Measurements from ENCODE around the gene PCDHB1. TPM values are rescaled to one million over a fixed set of nuclear protein-coding genes. Genes with fewer than 3 reads are reported as not detected.

The PCDHB1 gene
- total RNA-seq, 4 donors from 2014 or later, result 0.21 TPM; not detected in 3

DNA sequence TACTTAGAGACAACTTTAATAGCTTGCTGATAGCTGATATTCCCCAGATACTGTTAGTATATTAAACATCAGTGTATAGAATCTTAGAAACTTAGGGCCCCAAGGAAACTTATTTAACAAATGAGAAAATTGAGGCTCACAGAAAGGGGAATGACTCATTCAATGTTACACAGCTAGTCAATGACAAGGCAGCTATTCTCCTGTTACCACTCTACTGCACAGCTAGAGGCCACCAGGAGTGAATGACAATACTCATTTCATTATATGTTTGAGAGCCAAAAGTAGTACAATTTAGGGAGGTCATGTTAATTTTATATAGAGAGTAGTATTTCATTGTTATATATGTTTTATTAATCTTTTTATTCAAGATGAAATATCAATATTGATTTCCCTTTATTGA, 33.2 kb upstream of the PCDHB1 start:
- no peak overlapping the region for H3K27ac ChIP-seq
- no peaks in the 10 kb centered on the region for H3K27me3 ChIP-seq
- no peaks in the 10 kb centered on the region for H3K36me3 ChIP-seq
- no peaks in the 10 kb centered on the region for H3K4me1 ChIP-seq
- TF ChIP-seq, protein P1, sequence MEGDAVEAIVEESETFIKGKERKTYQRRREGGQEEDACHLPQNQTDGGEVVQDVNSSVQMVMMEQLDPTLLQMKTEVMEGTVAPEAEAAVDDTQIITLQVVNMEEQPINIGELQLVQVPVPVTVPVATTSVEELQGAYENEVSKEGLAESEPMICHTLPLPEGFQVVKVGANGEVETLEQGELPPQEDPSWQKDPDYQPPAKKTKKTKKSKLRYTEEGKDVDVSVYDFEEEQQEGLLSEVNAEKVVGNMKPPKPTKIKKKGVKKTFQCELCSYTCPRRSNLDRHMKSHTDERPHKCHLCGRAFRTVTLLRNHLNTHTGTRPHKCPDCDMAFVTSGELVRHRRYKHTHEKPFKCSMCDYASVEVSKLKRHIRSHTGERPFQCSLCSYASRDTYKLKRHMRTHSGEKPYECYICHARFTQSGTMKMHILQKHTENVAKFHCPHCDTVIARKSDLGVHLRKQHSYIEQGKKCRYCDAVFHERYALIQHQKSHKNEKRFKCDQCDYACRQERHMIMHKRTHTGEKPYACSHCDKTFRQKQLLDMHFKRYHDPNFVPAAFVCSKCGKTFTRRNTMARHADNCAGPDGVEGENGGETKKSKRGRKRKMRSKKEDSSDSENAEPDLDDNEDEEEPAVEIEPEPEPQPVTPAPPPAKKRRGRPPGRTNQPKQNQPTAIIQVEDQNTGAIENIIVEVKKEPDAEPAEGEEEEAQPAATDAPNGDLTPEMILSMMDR (IDR thresholded peaks at IDR 0.05), result no peak
- TF ChIP-seq EP300 (IDR thresholded peaks at IDR 0.05), result no peak
- TF ChIP-seq POLR2A (IDR thresholded peaks at IDR 0.05), result no peak
- no peak overlapping the region for H3K4me3 ChIP-seq
- DNase-seq (ENCODE audit: low spot score in 2 of 2), result no peak
- no peaks in the 10 kb centered on the region for H3K9me3 ChIP-seq

DNA sequence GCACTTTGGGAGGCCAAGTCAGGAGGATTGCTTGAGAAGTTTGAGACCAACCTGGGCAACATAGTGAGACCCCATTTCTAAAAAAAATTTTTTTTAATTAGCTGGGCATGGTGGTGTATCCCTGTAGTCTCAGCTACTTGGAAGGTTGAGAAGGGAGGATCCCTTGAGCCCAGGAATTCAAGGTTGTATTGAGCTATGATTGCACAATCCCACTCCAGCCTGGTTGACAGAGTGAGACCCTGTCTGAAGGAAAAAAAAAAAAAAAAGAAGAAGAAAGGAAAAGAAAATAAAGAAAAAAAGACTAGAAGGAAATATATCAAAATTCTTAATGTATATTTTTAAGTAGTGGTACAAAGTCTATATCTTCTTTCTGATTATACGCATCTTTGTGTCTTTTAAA, 28.8 kb upstream of the PCDHB1 start:
- Histone ChIP-seq H3K4me1 (no peaks in the 10 kb centered on the region), H3K4me3 (no peak overlapping the region), H3K9me3 (no peaks in the 10 kb centered on the region), H3K27me3 (no peaks in the 10 kb centered on the region), H3K36me3 (no peaks in the 10 kb centered on the region), H3K27ac (no peak overlapping the region)
- TF ChIP-seq EP300 (IDR thresholded peaks at IDR 0.05) (no peak), POLR2A (IDR thresholded peaks at IDR 0.05) (no peak)
- TF ChIP-seq, protein P1 (IDR thresholded peaks at IDR 0.05), result no peak
- DNase-seq (ENCODE audit: low spot score in 2 of 2), result no peak
- WGBS, 2 donors, result 96 to 98% methylated on average over 1 of the region's 1 CpG

DNA sequence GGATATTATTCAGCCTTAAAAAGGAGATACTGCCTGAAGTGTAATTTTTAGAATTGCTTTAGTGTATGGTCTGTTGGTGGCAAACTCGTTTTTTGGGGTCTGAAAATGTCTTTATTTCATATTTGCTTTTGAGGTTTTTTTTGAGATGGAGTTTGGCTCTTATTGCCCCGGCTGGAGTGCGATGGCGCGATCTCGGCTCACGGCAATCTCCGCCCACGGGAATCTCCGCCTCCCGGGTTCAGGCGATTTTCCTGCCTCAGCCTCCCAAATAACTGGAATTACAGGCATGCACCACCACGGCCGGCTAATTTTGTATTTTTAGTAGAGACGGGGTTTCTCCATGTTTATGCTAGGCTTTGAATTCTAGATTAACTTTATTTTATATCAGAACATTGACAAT, 20.2 kb upstream of the PCDHB1 start:
- WGBS, 2 donors, result 87 to 91% methylated on average over 15 of the region's 15 CpGs
- H3K27me3 ChIP-seq, result no peaks in the 10 kb centered on the region
- no peak overlapping the region for H3K27ac ChIP-seq
- TF ChIP-seq, protein P1 (IDR thresholded peaks at IDR 0.05), result no peak
- no peak for TF ChIP-seq EP300 (IDR thresholded peaks at IDR 0.05)
- no peak for TF ChIP-seq POLR2A (IDR thresholded peaks at IDR 0.05)
- DNase-seq (ENCODE audit: low spot score in 2 of 2), result no peak
- no peak overlapping the region for H3K4me3 ChIP-seq
- H3K9me3 ChIP-seq, result no peaks in the 10 kb centered on the region
- no peaks in the 10 kb centered on the region for H3K36me3 ChIP-seq
- H3K4me1 ChIP-seq, result no peaks in the 10 kb centered on the region

DNA sequence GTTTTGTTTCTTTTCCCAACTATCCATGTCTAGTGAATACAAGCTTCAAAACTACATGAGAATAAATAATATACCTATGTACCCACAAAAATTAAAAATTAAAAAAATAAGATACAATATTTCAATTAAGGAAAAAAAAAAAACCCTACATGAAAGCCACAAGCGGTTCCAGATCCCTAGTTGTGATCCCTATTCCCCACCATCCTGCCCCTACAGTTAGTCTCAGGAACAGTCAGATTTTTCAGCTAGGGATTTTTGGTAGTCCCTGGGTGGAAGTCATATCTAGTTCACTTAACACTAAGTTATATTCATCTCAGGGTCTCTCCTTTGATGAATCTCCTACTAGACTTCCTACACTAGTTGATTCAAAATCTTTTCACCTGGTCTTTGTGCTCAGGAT, 18.5 kb upstream of the PCDHB1 start:
- no peaks in the 10 kb centered on the region for H3K36me3 ChIP-seq
- H3K27me3 ChIP-seq, result no peaks in the 10 kb centered on the region
- H3K27ac ChIP-seq, result no peak overlapping the region
- TF ChIP-seq EP300 (IDR thresholded peaks at IDR 0.05) (no peak), POLR2A (IDR thresholded peaks at IDR 0.05) (no peak)
- TF ChIP-seq, protein P1 (IDR thresholded peaks at IDR 0.05), result no peak
- H3K4me3 ChIP-seq, result no peak overlapping the region
- WGBS, 2 donors, result 65% methylated on average over 1 of the region's 1 CpG
- H3K9me3 ChIP-seq, result no peaks in the 10 kb centered on the region
- H3K4me1 ChIP-seq, result no peaks in the 10 kb centered on the region
- DNase-seq (ENCODE audit: low spot score in 2 of 2), result no peak

DNA sequence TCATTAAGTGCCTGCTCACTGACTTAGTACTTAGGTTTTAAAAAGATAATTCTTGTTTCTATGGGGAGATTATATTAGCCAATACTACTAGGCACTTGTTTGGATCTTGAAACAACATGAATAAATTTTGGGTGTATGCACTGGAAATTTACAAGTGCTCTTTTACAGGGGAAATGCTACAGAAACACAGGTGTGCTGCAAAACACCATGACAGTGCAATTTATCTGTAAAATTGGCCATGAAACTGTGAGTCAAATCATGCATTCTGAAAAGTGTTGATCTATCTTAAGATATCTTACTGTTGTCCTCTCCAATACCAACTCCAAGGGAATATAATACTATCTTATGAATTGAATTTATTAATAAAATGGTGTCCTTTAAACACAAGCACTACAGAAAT, 12.1 kb upstream of the PCDHB1 start:
- no peak for DNase-seq (ENCODE audit: low spot score in 2 of 2)
- Histone ChIP-seq H3K27me3 (no peaks in the 10 kb centered on the region), H3K27ac (no peak overlapping the region), H3K9me3 (no peaks in the 10 kb centered on the region), H3K36me3 (no peaks in the 10 kb centered on the region), H3K4me1 (peaks cover 0 to 21% (median 0%) of the 10 kb centered on the region in 4 donors), H3K4me3 (no peak overlapping the region)
- no peak for TF ChIP-seq POLR2A (IDR thresholded peaks at IDR 0.05)
- TF ChIP-seq, protein P1 (IDR thresholded peaks at IDR 0.05), result no peak
- no peak for TF ChIP-seq EP300 (IDR thresholded peaks at IDR 0.05)
